ENCODE data around the gene HPSE.
"Not testable (repeated sequence)": the region's sequence is repeated elsewhere in the genome, so short reads cannot be mapped to it uniquely, and the experiment has no call there.

Gene HPSE

DNA sequence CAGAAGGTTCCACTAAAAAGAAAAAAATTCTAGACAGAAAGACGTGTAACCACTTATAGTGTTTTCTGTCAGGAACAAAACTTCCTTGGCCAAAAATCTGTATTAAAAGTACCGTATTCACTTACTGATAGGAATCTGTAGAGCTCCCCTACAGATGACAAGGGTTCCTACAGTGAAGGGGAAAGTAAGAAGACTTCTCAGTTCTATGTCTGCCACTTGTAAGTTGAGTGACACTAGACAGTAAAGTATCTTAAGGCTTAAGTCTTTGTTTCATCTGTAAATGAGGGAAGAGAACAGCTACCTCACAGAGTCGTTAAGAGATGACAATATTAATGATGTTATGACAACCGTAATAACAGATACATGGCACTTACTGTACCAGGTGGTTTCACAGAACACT lies 53.3 kb downstream of the HPSE start:
- no peak for DNase-seq

DNA sequence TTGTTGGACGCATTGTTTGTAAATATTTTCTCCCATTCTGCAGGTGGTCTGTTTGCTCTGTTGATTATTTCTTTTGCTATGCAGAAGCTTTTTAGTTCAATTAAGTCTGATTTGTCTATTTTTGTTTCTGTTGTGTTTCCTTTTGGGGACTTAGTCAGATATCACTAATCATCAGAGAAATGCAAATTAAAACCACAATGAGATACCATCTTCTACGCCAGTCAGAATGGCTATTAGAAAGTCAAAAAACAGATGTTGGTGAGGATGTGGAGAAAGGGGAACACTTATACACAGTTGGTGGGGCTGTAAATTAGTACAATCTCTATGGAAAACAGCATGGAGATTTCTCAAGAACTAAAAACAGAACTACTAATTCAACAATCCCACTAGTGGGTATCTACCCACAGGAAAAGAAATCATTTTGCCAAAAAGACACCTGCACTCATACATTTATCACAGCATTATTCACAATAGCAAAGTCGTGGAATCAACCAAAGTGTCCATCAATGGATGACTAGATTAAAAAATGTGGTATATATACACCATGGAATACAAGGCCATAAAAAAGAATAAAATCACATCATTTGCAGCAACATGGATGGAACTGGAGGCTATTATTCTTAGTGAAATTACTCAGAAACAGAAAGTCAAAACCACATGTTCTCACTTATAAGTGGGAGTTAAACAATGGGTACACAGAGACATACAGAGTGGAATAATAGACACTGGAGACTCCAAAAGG lies 58.2 kb downstream of the HPSE start:
- DNase-seq = no peak

DNA sequence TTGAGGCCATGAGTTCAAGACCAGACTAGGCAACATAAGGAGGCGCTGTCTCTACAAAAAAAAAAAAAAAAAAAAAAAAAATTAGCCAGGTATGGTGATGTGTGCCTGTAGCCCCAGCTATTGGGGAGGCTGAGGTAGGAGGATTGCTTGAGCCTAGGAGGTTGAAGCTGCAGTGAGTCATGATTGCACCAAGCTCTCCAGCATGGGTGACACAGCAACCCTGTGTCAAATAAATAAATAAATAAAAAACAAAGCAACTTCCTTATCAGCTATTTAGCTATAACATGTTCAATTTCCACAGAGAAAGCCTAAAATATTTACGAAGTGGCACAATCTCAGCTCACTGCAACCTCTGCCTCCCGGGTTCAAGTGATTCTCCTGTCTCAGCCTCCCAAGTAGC lies 60.7 kb downstream of the HPSE start:
- DNase-seq = not testable (repeated sequence)

DNA sequence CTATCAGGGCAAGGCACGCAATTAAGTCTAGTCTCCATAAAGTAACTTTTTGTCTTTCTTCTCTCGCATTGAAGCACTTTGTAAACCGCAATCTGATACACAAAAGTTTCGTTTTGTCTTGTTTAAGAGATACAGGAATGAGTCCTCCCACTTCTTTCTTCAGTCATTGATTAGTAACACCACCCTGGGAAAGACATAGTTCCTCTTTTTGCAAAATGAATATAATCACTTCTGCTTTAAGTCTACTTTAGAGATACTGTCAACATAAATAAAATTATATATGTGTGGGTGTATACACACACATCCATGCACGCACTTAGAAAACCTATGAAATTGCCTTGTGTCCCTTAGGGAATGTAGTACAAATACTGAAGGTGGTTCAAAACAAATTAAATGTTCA lies 61.7 kb downstream of the HPSE start:
- DNase-seq = no peak

DNA sequence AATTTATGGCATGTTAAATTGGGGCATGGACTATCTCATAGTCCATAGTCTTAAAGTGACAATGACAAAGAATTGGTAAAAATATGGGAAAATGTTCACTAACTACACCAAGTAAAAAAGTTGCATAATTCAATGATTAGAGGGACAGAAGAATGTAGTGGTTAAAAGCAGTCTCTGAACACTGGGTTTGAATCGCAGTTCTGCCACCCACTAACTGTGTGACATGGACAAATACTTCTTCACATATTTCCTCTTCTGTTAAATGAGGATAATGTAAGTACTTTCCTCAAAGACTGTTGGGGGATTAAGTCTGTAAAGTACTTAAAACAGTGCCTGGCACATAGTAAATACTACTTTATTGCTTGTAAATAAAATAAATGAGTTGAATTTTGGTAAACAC lies 65.4 kb downstream of the HPSE start:
- peak; percentile 30 for DNase-seq

DNA sequence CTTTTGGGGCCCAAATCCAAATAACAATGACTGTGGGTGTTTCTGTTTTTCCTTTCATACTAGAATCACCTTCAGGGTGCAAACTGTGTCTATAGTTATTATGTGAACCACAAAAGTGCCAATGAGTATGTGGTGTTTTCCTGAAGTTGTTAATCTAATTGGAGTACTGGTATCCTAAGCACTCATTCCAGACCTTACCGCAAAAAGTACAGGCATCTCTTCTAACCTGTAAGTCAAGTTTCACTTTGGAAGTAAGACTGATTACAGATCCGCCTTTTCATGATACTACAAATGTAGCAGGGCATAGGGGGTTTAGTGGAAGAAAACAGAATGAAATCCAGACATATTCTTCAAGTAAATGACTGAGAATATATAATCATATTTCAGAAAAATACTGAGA lies 66.2 kb downstream of the HPSE start:
- DNase-seq = no peak

DNA sequence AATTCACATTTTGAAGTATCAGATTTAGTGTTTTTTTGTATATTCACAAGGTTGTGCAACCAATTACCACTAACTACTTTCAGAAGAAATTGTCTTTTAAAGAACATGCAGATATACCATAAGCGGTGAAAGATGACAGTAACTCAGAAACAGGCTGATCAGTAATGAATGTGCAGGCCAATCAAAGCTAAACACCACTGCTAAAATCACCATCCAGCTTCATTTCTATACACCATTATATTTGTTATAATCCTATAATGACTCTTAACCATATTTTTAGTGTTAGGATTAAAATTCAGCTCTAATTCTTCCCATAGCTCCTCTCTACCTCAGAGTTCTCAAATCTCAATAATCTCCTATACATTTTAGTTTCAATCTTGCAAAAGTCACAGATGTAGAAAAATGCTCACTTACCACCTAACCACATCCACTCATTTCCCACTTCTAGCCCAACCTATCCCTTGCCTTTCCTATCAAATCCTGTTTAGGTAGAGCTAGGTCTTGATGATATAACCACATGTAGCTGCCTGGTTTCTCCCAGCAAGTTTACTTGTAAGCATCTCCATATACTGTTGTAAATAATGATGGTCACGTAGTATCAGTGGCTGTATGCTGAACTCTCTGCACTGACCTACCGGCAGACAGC lies 66.7 kb downstream of the HPSE start:
- DNase-seq = no peak

DNA sequence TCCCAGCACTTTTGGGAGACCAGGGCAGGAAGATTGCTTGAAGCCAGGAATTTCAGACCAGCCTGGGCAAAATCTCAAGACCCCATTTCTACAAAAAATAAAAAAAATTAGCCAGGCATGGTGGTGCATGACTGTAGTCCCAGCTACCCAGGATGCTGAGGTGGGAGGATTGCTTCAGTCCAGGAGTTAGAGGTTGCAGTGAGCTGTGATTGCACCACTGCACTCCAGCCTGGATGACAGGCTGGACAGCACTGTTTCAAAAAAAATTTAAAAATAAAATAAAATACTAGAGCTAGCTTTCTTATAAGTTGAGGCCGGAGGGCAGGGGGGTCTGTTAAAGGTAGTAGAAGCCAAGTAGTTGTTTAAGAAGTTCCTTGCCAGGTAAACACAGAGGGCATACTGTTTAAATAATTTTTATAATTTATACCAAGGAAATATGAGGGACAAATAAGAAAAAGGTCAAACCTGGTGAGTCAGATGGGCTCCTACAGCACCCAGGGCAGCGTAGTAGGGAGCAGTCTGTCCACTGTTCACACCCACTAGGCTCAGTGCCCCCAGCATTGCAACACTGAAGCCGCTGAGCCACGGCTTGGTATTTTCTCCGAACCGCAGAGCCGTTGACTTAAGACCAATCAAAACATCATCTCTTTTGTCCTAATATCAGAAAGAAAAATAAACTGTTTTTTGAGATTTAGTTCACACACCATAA lies 67.4 kb downstream of the HPSE start:
- no peak for DNase-seq

DNA sequence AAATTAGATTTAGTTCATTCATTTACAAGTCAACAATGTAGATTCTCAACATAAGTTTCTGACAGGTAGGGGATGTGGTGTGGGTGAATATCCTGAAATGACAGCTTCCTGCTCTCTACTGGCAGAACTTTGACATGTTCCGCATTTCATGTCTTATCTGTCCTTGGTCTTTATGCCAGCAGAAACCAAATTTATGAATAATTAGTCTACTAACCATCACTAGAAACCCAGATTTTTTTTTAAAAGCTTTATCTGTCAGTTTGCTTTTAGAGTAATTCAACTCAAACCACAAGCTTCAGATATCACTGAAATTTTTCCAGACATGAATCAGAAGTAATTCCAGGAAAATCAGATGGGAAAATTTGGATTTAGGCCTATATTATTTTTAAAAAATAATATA lies 68.0 kb downstream of the HPSE start:
- no peak for DNase-seq

DNA sequence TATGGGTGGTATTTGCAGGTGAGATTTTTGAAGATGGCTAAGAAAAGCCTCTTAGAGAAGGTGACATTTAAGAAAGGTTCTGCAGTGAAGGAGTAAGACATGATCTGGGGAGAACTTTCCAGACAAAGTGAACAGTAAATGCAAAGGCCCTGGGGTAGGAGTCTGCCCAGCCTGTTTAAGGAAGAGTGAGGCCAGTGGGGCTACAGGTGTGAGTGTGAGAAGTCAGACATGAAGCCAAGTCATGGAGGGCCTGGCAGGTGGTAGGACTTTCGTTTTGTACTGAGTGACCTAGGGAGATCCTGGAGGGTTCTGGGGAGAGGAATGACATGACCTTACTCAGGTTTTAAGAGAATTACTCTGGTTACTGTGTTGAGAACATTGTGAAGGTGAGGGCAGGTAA lies 71.5 kb downstream of the HPSE start:
- no peak for DNase-seq

DNA sequence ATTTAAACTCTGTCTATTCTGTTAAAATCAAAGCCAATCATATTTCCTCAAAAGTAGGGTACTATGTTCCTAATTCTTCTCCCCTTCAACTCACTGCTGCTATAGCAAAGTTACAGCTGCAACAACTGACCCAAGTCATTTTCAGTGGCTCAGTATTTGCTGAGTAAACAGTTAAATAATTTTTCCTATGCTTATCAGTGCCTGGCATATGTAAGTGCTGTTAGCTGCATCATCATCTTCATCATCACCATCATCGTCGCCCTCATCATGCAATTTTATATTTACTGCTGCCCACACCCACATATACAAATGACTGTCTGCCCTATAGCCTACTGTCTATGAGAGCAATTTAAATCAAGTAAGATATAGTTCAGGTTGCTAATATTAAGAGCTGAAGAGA lies 72.0 kb downstream of the HPSE start:
- no peak for DNase-seq

DNA sequence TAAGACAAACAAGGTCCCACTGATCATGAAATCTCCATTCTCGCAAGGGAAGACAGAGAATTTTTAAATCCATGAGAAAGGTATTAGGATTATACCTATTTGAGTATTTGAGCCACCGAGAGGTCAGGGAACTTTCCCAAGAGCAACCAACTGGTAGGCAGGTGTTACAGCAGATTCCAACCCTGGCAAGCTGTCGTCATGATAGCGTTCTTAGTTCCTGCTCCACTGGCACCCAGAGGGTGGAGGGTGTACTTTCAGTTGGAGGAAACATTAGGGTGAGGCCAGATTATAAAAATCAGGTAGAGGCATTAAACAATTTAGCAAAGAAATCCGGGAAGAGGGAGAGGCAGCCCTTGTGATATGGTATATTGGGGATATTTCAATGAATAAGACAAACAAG lies 73.3 kb downstream of the HPSE start:
- no peak for DNase-seq

DNA sequence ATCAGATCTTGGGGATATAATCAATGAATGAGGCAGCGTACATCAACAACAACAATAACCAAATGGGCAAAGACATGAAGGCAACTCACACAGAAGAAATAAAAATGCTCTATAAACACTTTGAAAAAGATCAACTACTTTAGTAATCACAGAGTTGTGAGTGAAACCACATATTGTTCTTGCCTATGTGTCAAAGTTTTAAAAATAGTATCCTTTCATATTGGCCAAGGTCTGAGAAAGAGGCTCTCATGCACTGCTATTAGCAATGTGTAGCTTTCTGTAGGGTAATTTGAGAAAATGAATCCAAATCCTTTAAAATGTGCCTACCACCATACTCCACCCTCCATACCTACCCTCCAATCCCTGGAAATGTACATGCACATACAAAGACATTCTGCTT lies 75.1 kb downstream of the HPSE start:
- no peak for DNase-seq

DNA sequence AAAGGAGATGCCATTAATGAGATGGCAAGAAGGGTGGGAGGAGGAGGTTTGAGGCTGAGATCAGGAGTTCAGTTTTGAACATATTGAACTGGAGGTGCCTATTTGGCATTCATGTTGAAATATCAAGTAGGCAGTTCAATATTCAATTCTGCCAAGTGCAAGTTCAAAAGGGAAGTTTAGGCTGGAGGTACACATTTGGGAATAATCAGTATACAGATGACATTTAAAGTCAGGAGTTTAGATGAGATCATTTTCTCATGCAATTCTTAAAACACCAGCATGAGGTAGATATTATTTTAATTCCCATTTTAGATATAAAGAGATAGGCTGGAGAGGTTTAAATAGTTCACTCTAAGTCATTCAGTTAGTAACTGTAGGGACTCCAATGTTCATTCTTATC lies 76.2 kb downstream of the HPSE start:
- DNase-seq = no peak

DNA sequence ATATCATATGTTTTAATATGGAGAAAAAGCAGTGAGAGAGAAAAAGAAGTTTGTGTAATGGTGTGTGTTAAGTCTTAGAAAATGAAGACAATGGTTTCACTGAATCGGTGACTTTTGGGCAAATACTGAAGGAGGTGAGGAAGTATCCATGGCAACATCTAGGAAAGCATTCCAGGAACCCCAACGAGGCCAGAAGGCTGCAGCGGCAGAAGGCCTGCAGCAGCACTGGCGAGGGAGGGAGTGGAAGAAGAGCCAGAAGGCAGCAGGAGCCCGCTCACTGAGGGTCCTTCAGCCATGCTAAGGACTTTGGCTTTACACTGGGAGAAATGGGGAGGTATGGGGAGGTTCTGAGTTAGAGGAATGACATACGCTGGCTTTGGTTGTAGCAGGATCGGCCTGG lies 76.8 kb downstream of the HPSE start:
- DNase-seq = no peak

DNA sequence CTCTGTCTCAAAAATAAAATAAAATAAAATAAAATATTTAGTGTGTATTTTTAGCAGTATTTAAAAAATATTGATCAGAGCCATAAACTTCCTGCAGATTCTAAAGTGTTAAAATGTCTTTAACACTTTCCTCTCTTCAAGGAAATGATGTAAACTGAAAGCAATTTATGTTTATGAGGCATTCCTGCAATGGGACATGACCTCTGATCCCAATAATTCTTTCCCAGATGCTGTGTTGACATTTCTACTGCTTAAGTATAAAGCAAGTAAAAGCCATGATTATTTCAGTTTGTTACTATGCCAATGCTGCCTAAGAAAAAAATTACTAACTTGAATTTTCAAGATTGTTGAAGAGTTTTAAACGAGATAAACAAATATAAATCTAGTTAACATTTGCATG lies 79.1 kb downstream of the HPSE start:
- DNase-seq = peak; percentile 95

DNA sequence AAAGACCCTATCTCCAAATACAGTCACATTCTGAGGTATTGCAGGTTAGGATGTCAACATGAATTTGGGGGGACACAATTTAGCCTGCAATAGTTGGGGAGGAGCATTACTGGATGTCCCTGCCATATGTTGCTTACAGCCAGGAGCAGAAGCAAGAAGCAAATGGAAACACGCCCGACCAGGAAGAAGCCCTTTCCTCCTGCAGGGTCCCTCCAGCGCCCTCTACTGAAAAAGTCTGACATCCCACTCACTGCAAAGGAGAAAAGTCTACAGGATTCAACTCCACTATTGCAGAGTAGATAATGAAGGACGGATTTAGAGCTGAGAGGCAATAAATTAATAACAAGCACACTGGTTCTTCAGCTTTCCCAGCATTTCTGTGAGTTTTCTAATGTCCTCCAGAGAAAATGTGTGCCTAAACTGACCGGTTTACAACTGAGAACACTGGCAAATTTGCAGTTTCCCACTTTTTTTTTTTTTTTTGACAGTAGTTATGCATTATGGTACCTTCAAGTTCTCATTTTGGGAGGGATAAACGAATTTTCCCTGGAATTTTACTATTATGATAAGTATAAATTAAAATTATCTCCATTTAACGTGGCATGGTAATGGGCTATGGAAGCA lies 81.8 kb downstream of the HPSE start:
- peak; percentile 63 for DNase-seq

DNA sequence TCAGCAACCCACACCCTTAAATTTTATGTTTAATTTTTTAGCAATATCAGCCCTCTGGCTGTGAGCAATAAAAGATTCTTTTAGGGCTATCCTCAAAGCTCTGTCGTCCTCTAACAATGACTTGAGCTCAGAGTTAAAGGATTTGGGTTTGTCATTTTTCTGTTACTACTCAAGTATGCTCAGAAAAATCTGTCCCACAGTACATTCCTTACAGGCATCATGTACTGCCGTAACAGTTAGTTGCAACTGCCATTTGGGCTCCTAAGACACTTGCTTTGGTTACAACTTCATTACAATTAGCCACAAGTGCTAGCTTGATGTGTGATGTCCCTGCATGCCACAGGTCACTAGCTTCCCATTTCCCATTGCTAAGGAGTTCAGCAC lies 83.2 kb downstream of the HPSE start:
- DNase-seq = peak; percentile 51

DNA sequence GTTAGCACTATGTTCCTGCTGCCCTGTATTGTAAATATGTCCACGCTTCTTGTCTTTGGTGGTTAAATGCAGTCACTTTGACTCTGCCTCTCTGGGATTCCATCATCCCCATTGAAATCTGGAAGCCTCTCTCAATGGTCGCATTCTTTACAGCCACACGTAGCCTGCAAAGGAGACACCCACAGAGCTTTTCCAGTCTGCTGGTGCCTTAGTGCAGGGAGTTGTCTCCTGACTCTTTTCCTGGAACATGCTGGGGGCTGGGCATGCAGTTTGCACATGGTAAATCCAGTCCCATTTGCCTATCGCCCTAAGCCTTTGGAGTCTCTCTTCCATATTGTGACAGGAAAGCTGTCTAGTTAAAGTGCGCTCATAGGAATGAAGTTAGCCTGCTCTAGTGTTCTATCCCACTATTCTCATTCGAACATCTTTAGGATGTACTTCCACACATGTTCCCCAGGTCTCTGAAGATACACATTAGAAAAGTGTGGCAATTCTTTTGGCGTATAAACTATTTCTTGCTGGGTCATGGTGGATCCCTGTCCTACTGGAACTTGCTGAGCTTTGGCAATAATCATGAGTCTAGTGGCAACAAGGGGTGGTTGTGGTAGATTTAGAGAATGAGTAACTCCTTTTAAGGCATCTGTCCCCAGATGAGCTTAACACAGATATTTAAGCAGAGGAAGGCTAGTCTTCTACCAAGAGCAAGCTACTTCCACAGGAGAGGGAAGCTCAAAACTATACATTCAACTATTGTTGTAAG lies 83.8 kb downstream of the HPSE start:
- peak; percentile 80 for DNase-seq

DNA sequence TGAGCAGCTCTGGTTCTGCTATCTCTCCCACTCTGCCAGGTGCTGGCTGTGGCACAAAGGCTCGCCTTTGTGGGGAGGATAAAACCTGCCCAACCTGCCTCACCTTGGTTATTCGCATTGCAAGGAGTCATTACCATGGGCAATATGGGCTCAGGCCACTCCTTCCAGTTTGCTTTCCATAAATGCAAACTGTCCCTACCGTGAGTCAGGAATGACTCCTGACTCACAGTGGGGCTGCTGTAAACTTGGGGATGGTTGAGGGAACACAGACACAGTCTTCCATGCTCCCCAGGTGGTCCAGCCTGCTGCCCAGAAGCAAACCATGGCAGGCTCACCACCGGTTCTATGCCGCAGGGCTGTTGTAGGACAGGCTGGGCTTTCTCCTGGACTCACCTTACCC lies 86.2 kb downstream of the HPSE start:
- peak; percentile 14 for DNase-seq

DNA sequence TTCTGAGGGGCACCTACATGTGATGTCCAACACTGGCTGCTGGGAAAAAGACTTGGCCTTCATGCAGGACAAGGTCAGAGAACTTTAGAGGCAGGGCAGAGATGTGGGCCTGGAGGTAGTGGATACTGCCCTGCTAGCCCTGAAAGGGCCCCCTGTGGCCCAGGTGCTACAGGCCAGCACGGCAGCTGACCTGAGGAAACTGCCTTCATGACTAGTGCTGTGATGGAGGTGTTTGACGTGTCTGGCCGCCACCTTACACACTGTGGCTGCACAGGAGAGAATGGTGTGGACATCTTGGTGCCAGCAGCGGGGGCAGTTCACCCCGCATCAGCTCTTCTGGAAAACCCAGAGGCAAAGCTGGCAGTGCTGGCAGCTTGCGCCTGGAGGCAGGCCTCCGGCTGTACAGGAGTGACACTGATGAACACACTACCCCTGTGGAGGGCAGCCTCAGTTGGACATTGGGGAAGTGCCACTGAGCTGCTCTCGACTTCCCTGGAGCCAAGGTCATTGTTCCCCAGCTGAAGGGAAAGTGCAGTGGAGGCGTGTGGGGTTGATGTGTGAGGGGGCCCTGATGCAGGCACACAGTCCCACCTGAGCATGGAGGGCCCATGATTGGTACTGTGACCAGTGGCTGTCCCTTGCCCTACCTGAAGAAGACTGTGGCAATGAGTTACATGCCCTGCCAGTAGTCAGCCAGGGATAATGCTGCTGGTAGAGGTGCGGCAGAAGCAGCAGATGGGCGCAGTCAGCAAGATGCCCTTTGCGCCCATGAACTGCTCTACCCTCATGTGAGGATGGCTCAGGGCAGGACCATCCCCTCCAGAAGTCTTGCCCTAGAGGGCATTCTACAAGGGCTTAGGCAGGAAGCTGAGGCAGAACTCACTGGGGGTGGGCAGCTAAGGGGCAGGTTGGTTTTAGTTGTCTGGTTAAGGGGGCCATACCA lies 87.0 kb downstream of the HPSE start:
- DNase-seq = no peak
